AG09319 (cell line): ENCODE measurements around the gene EID2.

Source experiments
- DNase-seq: peaks from one replicate; pipeline ENCODE4 v3.0.0-alpha.2; 2010; ENCODE audit warnings: low read depth; ENCODE audit errors: extremely low read depth
- TF ChIP-seq, protein P1 (sequence below): IDR thresholded peaks from 2 replicates; pipeline ENCODE4 v1.5.1; 2011; ENCODE audit warnings: low read depth, mild to moderate bottlenecking, inconsistent platforms, low read length, moderate library complexity

EID2 gene

DNA sequence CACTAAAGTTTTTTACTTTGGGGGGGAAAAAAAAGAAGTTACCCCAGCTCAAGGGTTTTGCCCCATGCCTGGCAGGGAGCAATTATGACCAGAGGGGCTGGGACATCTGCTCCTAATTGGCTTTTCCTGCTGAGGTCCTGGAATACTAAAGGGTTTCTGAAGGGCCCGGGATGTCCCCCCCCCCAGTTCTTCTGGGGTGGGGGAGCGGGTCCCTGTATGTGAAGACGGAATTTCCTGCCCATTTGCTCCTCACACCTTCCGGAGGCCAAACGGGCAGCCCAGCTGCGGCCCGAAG, 42.3 kb downstream of the EID2 start:
- TF ChIP-seq, protein P1, sequence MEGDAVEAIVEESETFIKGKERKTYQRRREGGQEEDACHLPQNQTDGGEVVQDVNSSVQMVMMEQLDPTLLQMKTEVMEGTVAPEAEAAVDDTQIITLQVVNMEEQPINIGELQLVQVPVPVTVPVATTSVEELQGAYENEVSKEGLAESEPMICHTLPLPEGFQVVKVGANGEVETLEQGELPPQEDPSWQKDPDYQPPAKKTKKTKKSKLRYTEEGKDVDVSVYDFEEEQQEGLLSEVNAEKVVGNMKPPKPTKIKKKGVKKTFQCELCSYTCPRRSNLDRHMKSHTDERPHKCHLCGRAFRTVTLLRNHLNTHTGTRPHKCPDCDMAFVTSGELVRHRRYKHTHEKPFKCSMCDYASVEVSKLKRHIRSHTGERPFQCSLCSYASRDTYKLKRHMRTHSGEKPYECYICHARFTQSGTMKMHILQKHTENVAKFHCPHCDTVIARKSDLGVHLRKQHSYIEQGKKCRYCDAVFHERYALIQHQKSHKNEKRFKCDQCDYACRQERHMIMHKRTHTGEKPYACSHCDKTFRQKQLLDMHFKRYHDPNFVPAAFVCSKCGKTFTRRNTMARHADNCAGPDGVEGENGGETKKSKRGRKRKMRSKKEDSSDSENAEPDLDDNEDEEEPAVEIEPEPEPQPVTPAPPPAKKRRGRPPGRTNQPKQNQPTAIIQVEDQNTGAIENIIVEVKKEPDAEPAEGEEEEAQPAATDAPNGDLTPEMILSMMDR = no peak
- DNase-seq = no peak

DNA sequence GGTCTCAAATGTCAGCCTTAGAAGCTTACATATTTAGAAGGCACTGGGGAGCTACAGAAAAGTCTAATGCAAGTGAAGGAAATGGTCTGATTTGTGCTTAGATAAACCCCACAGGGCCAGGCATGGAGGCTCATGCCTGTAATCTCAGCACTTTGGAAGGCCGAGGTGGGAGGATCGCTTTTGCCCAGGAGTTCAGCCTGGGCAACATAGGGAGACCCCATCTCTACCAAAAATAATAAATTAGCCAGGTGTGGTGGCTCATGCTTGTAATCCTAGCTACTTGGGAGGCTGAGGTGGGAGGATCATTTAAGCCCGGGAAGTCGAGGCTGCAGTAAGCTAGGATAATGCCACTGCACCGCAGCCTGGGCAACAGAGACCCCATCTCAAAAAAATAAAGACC, 43.9 kb downstream of the EID2 start:
- no peak for DNase-seq
- TF ChIP-seq, protein P1 = no peak

- DNase-seq = no peak
- TF ChIP-seq, protein P1 = no peak
Observed at GRCh38 chr19:39494661-39495060, 45.3 kb downstream of the EID2 start.

DNA sequence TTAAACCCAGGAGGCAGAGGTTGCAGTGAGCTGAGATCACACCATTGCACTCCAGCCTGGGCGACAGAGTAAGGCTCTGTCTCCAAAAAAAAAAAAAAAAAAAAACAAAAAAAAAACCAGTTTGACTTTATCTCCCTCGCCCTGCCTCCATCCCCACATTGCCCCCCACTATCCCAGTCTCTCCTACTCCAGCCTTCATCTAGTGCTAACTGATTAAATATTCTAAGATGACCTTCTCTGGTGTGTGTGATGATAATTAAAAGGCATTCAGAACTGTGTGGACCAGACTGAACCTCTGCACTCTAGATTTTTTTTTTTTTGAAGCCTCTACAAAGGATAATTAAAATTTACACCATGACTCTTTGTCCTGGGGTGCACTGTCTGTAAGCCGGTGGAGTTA, 47.2 kb downstream of the EID2 start:
- TF ChIP-seq, protein P1 = no peak

GRCh38 chr19:39492225-39492624, 47.7 kb downstream of the EID2 start:
- TF ChIP-seq, protein P1 = no peak
- no peak for DNase-seq

More for the DNA sequence above, 47.2 kb downstream of the EID2 start:
- DNase-seq = no peak

DNA sequence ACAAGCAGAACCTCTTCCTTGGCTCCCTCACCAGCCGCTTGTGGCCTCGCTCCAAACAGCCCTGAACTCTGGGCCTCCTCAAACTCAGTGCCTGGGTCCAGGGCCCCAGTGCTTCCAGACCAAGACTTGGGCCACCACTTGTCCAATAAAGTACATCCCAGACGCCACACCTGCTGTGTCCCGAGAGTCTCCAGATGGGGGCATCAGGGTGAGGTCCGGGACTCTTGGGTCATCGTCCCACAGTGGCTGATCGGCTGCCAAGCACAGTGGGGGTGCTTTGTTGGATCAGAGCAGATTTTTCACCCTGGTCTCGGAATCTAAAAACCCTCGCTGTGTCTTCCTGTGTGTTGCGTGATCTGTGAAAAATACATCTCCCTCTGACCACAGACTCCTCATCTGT, 50.2 kb downstream of the EID2 start:
- no peak for DNase-seq
- TF ChIP-seq, protein P1 = no peak
